ENCODE data around the gene TTLL11.
"Not testable (repeated sequence)": the region's sequence is repeated elsewhere in the genome, so short reads cannot be mapped to it uniquely, and the experiment has no call there.

TTLL11 gene

GRCh38 chr9:122124528-122124927 lies 31.4 kb upstream of the TTLL11 start:
- no peak for DNase-seq

DNA sequence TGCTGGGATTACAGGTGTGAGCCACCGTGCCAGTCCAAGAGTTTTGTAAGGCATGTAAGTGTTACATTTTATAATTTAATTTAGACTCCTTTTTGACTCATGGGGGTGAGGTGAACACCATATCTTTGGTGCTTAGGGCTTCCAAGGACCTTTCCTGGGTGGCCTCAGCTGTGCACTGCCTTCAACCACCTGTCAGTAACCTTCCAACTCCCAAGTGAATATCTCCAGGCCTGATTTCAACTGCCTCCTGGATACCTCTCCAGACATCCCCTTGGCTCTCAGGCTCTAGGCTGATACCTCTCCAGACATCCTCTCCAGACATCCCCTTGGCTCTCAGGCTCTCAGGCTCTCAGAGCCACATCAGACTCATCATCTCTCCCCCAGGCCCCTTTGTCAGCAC lies 30.9 kb upstream of the TTLL11 start:
- DNase-seq = no peak

GRCh38 chr9:122122903-122123632 lies 30.0 kb upstream of the TTLL11 start:
- DNase-seq = peak; percentile 48

- no peak for DNase-seq
These were observed 29.4 kb upstream of the TTLL11 start for GRCh38 chr9:122122468-122122867.

DNA sequence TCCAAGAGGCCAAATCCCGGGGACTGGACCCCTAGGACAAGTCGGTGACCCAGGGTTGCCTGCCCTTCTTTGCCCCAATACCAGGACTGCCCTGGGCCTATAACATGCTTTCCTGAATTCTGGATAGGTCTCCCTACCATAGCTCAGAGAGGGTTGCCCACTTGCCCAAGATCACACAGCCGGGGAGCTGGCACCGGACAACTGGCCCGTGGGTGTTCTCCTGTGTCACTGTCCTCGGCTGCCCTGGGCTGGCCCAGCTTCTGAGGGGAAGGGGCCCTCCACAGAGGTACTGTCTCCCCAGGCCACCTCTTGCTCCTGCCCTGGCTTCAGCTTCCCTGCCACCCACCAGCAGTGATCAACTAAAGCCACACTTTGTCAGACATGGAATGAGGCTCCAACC lies 28.8 kb upstream of the TTLL11 start:
- DNase-seq = no peak

DNA sequence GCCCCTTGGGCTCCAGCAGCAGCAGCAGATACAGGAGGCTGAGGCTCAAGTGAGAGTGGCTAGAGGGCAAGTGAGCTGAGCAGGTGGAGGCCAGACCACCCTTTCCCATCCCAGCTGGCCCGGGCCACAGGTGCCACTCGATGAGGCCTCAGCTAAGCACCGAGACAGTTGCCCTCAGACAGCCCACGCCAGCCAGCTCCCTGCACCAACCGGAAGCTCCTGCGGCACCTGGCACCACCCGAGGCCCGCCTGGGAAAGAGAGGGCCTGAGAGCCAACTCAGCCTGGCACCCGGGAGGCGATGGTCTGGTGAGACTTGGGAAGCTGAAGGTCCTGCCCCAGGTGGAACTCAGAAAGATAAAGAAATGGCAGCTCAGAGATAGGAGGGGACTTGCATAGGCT lies 28.3 kb upstream of the TTLL11 start:
- DNase-seq = no peak

DNA sequence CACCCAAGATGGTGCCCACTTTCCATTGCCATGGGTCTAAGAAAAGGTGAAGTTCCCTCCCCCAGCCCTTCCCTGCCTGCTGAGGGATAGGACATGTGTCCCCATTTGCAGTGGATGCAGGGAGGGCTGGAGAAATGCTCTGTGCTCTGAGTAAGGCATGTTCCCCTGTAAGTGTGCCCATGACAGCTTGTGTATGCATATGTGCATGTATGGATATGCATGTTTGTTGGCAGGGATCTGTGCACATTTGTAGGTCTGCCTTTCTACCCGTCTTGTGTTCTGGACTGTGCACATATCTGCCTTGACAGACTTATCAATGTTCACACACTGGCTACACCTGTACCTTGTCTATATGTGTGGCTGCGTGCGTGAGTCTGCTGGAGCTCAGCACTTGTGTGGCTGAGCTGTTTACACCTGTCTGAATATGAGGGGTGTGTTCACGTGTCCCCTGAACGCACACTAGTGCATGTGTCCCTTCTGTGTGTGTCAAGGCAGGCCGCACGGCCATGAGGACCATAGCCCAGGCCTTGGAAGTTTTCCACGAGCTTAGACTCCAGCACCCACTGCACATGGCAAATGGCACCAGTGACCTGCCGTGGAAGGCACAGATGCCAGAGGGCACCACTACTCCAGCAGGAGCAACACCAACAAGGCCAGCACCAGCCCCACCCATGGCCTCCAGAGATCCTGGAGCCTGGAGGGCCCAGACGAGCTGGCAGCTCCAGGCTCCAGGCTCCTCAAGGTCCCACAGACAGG lies 27.4 kb upstream of the TTLL11 start:
- DNase-seq = no peak

- no peak for DNase-seq
These were observed 26.6 kb upstream of the TTLL11 start for GRCh38 chr9:122119721-122120120.

DNA sequence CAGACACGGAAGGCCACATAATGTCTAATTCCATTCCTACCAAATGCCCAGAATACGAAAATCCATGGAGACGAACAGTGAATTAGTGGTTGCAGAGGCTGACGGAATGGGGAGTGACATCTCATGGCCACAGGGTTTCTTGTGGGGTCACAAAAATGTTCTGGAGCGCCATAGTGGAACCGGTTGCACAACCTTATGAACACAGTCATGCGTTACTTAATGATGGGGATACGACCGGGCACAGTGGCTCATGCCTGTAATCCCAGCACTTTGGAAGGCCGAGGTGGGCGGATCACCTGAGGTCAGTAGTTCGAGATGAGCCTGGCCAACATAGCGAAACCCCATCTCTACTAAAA lies 26.0 kb upstream of the TTLL11 start:
- no peak for DNase-seq

GRCh38 chr9:122118343-122119165 lies 25.4 kb upstream of the TTLL11 start:
- DNase-seq = no peak

DNA sequence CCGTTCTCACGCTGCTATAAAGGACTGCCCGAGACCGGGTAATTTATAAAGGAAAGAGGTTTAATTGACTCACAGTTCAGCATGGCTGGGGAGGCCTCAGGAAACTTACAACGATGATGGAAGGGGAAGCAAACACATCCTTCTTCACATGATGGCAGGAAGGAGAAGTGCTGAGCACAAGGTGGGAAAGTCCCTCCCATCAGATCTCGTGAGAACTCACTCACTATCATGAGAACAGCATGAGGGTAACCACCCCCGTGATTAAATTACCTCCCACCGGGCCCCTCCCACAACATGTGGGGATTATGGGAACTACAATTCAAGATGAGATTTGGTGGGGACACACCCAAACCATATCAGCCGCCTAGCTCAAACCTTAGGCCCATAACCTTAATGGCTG lies 24.1 kb upstream of the TTLL11 start:
- DNase-seq = not testable (repeated sequence)

- no peak for DNase-seq
These were observed 23.5 kb upstream of the TTLL11 start for GRCh38 chr9:122116448-122117173.

DNA sequence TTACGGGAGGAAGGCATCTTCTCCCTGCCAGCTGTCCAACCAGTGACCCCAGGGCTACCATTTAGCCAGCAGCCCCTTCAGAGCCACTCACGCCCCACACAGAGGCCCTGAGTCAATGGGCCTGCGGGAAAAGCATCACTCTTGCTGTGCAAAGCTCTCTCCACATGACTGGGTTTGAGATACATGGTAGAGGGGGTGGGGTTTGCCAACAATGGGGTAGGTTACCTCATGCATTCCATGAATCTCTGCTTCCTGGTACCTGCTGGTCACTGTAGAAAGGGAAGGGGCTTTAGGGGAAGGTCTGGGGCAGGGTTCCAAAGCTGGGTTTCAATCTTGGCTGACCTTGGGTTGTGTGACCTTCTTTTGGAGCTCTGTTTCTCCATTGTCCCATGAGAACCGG lies 22.9 kb upstream of the TTLL11 start:
- no peak for DNase-seq

GRCh38 chr9:122115176-122116035 lies 22.3 kb upstream of the TTLL11 start:
- no peak for DNase-seq

DNA sequence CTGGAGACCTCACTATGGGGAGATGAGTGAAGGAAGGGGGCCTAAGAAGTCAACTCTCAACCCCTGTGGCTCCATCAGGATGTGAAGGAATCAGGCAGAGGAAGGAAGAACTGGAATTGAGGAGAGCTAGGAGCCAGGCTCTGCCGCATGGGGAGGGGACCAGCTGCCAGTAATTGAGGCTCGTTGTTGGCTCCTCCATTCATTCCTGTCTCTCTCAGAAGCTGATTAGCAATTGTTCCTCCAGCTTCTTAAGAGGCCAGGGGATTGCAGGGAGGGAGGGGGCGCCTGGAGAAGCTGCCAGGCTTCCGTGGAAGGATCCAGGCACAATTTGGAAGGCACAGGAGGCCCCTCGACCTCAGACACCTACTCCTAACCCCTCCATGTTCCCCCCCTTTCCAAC lies 20.5 kb upstream of the TTLL11 start:
- DNase-seq = no peak

GRCh38 chr9:122112238-122112637 lies 19.1 kb upstream of the TTLL11 start:
- DNase-seq = no peak

- DNase-seq = no peak
These were observed 18.4 kb upstream of the TTLL11 start for GRCh38 chr9:122111413-122112085.

GRCh38 chr9:122110100-122110833 lies 17.2 kb upstream of the TTLL11 start:
- DNase-seq = no peak

- DNase-seq = no peak
These were observed 16.1 kb upstream of the TTLL11 start for GRCh38 chr9:122109035-122109813.

DNA sequence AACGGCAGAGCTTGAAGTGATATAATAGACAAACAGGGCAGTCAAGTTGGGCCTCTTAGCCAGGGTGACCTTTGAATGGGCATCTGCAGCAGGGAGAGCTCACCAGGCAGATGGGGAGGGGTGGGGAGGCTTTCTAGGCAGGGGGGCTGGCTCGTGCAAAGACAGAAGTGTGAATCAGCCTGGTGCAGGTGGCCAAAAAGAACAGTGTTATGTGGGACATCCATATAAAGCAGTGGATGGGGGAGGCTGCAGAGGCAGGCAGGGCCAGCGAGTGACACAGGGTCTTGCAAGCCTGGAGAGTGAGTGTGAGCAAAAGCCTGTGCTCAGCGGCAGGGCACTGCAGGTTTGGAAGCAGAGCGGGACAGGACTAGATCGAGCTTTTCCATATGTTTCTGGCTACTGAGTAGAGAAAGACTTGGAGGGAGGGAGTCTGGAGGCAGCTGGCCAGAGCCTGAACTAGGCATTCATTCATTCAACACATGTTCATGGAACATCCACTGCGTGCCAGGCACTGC lies 14.2 kb upstream of the TTLL11 start:
- no peak for DNase-seq
